ENCODE measurements around the gene CXCR2. TPM values are rescaled to one million over a fixed set of nuclear protein-coding genes. Genes with fewer than 3 reads are reported as not detected.
"Not testable (repeated sequence)": the region's sequence is repeated elsewhere in the genome, so short reads cannot be mapped to it uniquely, and the experiment has no call there.

CXCR2 gene
- total RNA-seq, 2 donors from 2014 or later, result 0.35 to 0.59 TPM

DNA sequence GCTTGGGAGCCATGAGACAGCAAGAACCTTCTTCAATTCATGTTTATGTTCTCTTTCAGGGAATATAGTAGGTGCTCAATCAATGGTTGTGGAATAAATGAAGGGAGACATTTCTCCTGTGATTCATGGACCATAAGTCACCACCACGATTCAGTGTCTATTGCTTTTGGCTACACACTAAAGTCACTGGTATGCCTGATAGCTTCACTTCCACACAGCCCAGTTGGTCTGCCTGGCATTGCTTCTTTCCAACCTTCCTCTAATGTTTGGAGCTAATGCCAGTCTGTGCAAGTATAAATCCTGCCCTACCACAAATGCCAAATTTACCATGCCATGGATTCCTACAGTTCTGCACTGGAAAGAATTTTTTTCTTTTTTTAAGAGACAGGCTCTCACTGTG is 42.2 kb downstream of the CXCR2 start:
- Histone ChIP-seq H3K4me1 (no peaks in the 10 kb centered on the region), H3K9me3 (no peaks in the 10 kb centered on the region), H3K27ac (no peak overlapping the region), H3K27me3 (no peaks in the 10 kb centered on the region), H3K36me3 (no peaks in the 10 kb centered on the region), H3K4me3 (no peak overlapping the region)
- TF ChIP-seq, protein P1, sequence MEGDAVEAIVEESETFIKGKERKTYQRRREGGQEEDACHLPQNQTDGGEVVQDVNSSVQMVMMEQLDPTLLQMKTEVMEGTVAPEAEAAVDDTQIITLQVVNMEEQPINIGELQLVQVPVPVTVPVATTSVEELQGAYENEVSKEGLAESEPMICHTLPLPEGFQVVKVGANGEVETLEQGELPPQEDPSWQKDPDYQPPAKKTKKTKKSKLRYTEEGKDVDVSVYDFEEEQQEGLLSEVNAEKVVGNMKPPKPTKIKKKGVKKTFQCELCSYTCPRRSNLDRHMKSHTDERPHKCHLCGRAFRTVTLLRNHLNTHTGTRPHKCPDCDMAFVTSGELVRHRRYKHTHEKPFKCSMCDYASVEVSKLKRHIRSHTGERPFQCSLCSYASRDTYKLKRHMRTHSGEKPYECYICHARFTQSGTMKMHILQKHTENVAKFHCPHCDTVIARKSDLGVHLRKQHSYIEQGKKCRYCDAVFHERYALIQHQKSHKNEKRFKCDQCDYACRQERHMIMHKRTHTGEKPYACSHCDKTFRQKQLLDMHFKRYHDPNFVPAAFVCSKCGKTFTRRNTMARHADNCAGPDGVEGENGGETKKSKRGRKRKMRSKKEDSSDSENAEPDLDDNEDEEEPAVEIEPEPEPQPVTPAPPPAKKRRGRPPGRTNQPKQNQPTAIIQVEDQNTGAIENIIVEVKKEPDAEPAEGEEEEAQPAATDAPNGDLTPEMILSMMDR (IDR thresholded peaks at IDR 0.05), result no peak
- no peak for DNase-seq (ENCODE audit: low spot score)

DNA sequence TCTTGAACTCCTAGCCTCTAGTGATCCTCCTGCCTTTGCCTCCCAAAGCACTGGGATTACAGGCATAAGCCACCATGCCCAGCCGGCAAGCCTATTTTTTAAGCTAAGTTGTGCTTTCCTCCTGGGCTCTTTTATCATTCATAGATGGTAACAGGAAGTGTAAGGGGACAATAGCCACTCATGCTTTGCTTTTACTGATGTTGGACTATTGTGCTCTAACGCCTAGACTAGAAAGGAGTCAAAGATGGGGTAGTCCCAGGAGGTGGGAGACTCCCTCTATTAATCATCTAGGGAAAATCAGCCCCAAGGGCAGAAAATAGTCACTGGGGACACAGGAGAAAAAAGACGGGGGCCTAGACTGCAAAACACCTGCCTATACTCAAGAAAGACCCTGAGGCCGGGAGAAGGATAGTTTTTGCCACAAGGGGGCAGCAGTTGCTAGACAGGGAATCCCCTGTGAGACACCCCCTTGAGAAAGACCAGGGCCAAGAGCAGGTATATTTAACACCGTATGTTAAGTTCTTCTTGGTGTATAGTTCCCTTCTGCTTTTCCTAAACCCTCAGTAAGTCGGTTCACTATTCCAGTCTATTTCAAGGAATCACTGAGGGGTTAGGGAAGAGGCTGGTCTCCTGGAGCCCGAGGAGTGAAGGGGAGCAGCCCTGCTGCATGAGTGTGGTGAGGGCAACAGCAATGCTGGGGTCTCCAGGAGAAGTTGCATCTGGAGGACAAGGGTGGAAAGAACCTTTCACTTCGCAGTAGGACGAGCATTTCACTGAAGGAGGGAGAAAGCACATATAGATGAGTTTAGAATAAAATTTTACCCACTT is 43.0 kb downstream of the CXCR2 start:
- Histone ChIP-seq H3K27me3 (no peaks in the 10 kb centered on the region), H3K4me1 (no peaks in the 10 kb centered on the region), H3K36me3 (no peaks in the 10 kb centered on the region), H3K27ac (no peak overlapping the region), H3K4me3 (no peak overlapping the region), H3K9me3 (no peaks in the 10 kb centered on the region)
- DNase-seq (ENCODE audit: low spot score), result peak; percentile 63
- TF ChIP-seq, protein P1 (IDR thresholded peaks at IDR 0.05), result peak; percentile 47 to 69

DNA sequence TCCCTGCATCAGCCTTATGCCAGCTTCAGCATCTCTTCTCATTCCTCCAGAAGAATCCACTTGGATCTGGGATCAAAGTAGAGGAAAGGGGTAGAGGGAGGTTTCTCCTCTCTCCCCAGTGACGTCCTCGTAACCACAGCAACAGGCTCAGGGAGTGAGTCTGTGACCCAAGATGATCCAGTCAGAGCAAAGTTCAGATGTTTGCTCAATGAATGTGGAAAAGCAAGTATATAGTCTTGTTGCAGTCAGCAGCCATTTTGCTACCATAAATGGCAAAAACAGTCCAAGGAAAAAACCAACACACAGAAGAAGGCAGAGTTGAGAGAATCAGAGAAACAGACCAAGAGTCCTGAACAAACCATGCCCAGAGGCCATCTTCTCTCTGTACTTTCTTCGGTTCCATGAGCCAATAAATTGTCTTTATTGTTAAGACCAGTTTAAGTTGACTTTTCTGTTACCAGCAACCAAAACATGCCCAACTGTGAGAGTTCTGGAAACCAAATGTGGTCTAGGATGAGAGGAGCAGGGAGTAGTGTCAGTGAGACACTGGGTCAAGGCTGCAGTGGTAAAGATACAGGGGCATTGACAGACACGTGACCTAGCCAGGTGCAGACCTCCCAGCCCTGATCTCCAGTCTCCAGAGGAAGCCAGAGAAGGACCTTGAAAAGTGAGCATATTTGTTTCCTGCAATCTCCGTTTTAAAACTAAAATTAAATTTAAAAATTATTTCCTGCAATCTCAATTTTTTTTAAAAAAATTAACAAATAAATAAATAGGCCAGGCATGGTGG is 44.1 kb downstream of the CXCR2 start:
- Histone ChIP-seq H3K4me3 (no peak overlapping the region), H3K9me3 (no peaks in the 10 kb centered on the region), H3K27ac (no peak overlapping the region), H3K27me3 (no peaks in the 10 kb centered on the region), H3K36me3 (no peaks in the 10 kb centered on the region), H3K4me1 (no peaks in the 10 kb centered on the region)
- DNase-seq (ENCODE audit: low spot score), result no peak
- TF ChIP-seq, protein P1 (IDR thresholded peaks at IDR 0.05), result no peak

DNA sequence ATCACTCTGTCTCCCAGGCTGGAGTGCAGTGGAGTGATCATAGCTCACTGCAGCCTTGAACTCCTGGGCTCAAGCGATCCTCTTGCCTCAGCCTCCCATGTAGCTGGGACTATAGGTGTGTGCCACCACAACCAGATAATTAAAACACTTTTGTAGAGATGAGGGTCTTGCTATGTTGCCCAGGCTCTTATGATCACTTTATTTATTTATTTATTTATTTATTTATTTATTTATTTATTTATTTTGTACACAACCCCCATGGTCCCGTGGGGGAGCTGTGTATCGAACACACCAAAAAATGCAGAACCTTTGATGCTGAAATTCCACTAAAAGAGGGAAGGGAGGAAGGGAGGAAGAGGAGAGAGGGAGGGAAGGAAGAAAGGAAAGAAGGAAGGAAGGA is 45.9 kb downstream of the CXCR2 start:
- not testable (repeated sequence) for H3K4me3 ChIP-seq; DNase-seq (ENCODE audit: low spot score); H3K4me1 ChIP-seq; H3K36me3 ChIP-seq; H3K9me3 ChIP-seq; H3K27ac ChIP-seq; H3K27me3 ChIP-seq

DNA sequence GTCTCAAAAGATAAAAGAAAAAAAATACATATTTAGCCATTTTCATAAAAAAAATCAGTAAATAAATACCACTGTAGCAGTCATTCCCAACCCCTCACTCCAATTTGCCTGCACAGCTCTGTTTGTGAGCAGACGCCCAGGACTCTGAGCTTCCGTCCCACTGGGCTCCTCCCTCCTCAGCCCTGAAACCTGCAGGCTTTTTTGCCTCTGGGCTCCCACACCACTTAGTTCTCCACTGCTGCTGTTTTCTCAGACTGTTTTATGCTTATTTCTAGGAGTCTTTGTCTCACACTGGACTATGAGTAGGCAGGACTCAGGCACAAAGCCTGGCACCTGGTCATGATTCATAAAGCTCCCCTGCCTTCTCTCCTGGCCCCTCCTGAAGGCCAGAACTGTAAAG is 47.0 kb downstream of the CXCR2 start:
- no peaks in the 10 kb centered on the region for H3K9me3 ChIP-seq

DNA sequence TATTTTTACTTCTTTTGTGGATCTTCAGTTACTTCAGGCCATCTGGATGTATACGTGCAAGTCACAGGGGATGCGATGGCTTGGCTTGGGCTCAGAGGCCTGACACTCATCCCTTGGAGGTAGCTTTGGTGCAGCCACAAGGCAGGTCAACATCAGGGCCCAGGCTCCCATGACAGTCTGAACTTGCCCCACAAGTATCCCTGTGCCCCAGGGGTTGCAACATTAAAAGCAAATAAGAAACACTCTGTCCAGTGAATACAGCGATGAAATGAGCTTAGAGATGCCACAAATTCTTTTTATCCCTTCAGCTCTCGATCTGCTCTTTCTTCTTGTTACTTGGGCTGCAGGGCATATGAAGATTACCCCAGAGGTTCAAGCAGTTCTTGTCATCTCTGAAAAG is 54.0 kb downstream of the CXCR2 start:
- H3K9me3 ChIP-seq, result no peaks in the 10 kb centered on the region
- H3K27me3 ChIP-seq, result no peaks in the 10 kb centered on the region
- no peaks in the 10 kb centered on the region for H3K36me3 ChIP-seq
- H3K4me3 ChIP-seq, result no peak overlapping the region
- no peaks in the 10 kb centered on the region for H3K4me1 ChIP-seq
- TF ChIP-seq, protein P1 (IDR thresholded peaks at IDR 0.05), result no peak
- H3K27ac ChIP-seq, result no peak overlapping the region
- no peak for DNase-seq (ENCODE audit: low spot score)

More for the DNA sequence above, 47.0 kb downstream of the CXCR2 start:
- Histone ChIP-seq H3K36me3 (no peaks in the 10 kb centered on the region), H3K4me1 (no peaks in the 10 kb centered on the region), H3K4me3 (no peak overlapping the region), H3K27ac (no peak overlapping the region), H3K27me3 (no peaks in the 10 kb centered on the region)
- DNase-seq (ENCODE audit: low spot score), result no peak
- TF ChIP-seq, protein P1 (IDR thresholded peaks at IDR 0.05), result no peak

All from right atrium auricular region (tissue), 2 donors.